Peyer's patch (tissue), 4 donors: ENCODE measurements around the gene PPARA.

Source experiments
- CTCF ChIP-seq, 6 experiments: fragments of 450-650 bp in 4 of 6; fragments of 200-600 bp in 2 of 6; sonication (generic) in 1 of 6; IDR thresholded peaks; one replicate each; pipeline ENCODE4 v1.5.1; 2017 to 2019; ENCODE audit warnings: antibody characterized with exemption in 6 of 6, mild to moderate bottlenecking in 3 of 6, moderate library complexity in 1 of 6
- POLR2A ChIP-seq, 2 donors: fragments of 450-650 bp; IDR thresholded peaks; one replicate each; pipeline ENCODE4 v1.5.1; 2017; ENCODE audit warnings: antibody characterized with exemption in 2 of 2, mild to moderate bottlenecking in 2 of 2, moderate library complexity in 2 of 2

- no peak for TF ChIP-seq CTCF (IDR thresholded peaks at IDR 0.05)
- no peak for TF ChIP-seq POLR2A (IDR thresholded peaks at IDR 0.05)
Measured at GRCh38 chr22:46128606-46129005, 21.7 kb upstream of the PPARA start.
